Head of caudate nucleus (tissue), 42 donors: ENCODE measurements around the gene NOTCH4.
"Not testable (repeated sequence)": the region's sequence is repeated elsewhere in the genome, so short reads cannot be mapped to it uniquely, and the experiment has no call there.

ENCODE experiments used
- DNase-seq, 42 donors: peaks; one replicate each; pipeline versions ENCODE4 v3.0.0 to v3.0.0-alpha.2; 2020 to 2021; ENCODE audit warnings: mixed read lengths in 7 of 42
- intact Hi-C: fragments of 100-400 bp; cut with DNase I; formaldehyde crosslinking; loops from one replicate; pipeline ENCODE4 v1.15.0; 2022

Gene NOTCH4

GRCh38 chr6:32196682-32197616, 26.9 kb downstream of the NOTCH4 start:
- DNase-seq: peak in 22 of 42 donors; percentile 11 to 70 (median 44)
- intact Hi-C loops: loop anchor here (2.0 to 5.0 kb wide), 2 partner anchors 48 to 70 kb away; partner anchors contain the start of gene ATF6B

GRCh38 chr6:32195902-32196681, 27.8 kb downstream of the NOTCH4 start:
- DNase-seq: peak; percentile 87 to 98 (median 94)
- intact Hi-C loops: loop anchor here (2.0 to 5.0 kb wide), 2 partner anchors 49 to 69 kb away; partner anchors contain the start of gene ATF6B

- intact Hi-C loops: loop anchor here (5.0 kb wide), 1 partner anchor 68 kb away; the partner anchor contains the start of gene ATF6B
- DNase-seq: peak; percentile 100
Observed at GRCh38 chr6:32195652-32195901, 28.3 kb downstream of the NOTCH4 start.

GRCh38 chr6:32194825-32195651, 28.8 kb downstream of the NOTCH4 start:
- DNase-seq: peak in 21 of 42 donors; percentile 19 to 75 (median 52)

GRCh38 chr6:32194388-32194787, 29.5 kb downstream of the NOTCH4 start:
- DNase-seq: no peak
- intact Hi-C loops: no loop called here

More at GRCh38 chr6:32194825-32195651, 28.8 kb downstream of the NOTCH4 start:
- intact Hi-C loops: loop anchor here (5.0 kb wide), 1 partner anchor 68 kb away; the partner anchor contains the start of gene ATF6B

GRCh38 chr6:32193096-32193495, 30.8 kb downstream of the NOTCH4 start:
- intact Hi-C loops, DNase-seq: not testable (repeated sequence)

- intact Hi-C loops: no loop called here
- DNase-seq: peak in 9 of 42 donors; percentile 23 to 46 (median 37)
Observed at GRCh38 chr6:32192608-32193039, 31.2 kb downstream of the NOTCH4 start, which contains the start of gene GPSM3. Gene GPSM3 (minus strand): TSS chr6:32192643. CDS start chr6:32192513, 130 bp downstream.

GRCh38 chr6:32191696-32192607, 31.9 kb downstream of the NOTCH4 start:
- DNase-seq: no peak
- intact Hi-C loops: no loop called here

GRCh38 chr6:32190911-32191677, 32.8 kb downstream of the NOTCH4 start:
- intact Hi-C loops: no loop called here
- DNase-seq: no peak

- intact Hi-C loops: no loop called here
Observed at GRCh38 chr6:32190054-32190851, 33.6 kb downstream of the NOTCH4 start, which contains the start of gene PBX2. Gene PBX2 (minus strand): TSS chr6:32190202. CDS start chr6:32189915, 287 bp downstream.

GRCh38 chr6:32189742-32190053, 34.2 kb downstream of the NOTCH4 start:
- intact Hi-C loops: no loop called here
- DNase-seq: no peak

More at GRCh38 chr6:32190054-32190851, 33.6 kb downstream of the NOTCH4 start, which contains the start of gene PBX2:
- peak; percentile 73 to 98 (median 90) for DNase-seq

- intact Hi-C loops: no loop called here
- no peak for DNase-seq
Observed at GRCh38 chr6:32189069-32189741, 34.7 kb downstream of the NOTCH4 start.

GRCh38 chr6:32188381-32189068, 35.3 kb downstream of the NOTCH4 start:
- DNase-seq: peak in 1 of 42 donors; percentile 29
- intact Hi-C loops: no loop called here

- intact Hi-C loops: not testable (repeated sequence)
Observed at GRCh38 chr6:32187725-32188380, 36.0 kb downstream of the NOTCH4 start.

More at GRCh38 chr6:32187725-32188380, 36.0 kb downstream of the NOTCH4 start:
- not testable (repeated sequence) for DNase-seq
